HG03060 (cell line): ENCODE data around the gene HOGA1.
"Not testable (repeated sequence)": the region's sequence is repeated elsewhere in the genome, so short reads cannot be mapped to it uniquely, and the experiment has no call there.

Experiments used
- ATAC-seq: cut with Tn5 transposase; IDR thresholded peaks from one replicate; pipeline ENCODE4 v1.9.1; 2021; ENCODE audit warnings: low read depth, moderate number of reproducible peaks; ENCODE audit not compliant: unreplicated experiment

The HOGA1 gene

GRCh38 chr10:97553575-97554031, 30.6 kb upstream of the HOGA1 start:
- ATAC-seq: no peak

- not testable (repeated sequence) for ATAC-seq
Measured at GRCh38 chr10:97554336-97554735, 29.9 kb upstream of the HOGA1 start.

- ATAC-seq: not testable (repeated sequence)
Measured at GRCh38 chr10:97555541-97555940, 28.6 kb upstream of the HOGA1 start.

GRCh38 chr10:97560731-97561381, 23.3 kb upstream of the HOGA1 start:
- ATAC-seq: not testable (repeated sequence)

GRCh38 chr10:97561386-97562077, 22.7 kb upstream of the HOGA1 start:
- not testable (repeated sequence) for ATAC-seq

- not testable (repeated sequence) for ATAC-seq
Measured at GRCh38 chr10:97562329-97562728, 21.9 kb upstream of the HOGA1 start.

GRCh38 chr10:97563337-97563736, 20.9 kb upstream of the HOGA1 start:
- no peak for ATAC-seq

GRCh38 chr10:97564776-97565175, 19.4 kb upstream of the HOGA1 start:
- ATAC-seq: no peak

- no peak for ATAC-seq
Measured at GRCh38 chr10:97566336-97566996, 17.7 kb upstream of the HOGA1 start.

GRCh38 chr10:97567891-97568290, 16.3 kb upstream of the HOGA1 start:
- no peak for ATAC-seq

GRCh38 chr10:97570146-97570788, 13.9 kb upstream of the HOGA1 start:
- no peak for ATAC-seq

GRCh38 chr10:97570789-97571471, 13.3 kb upstream of the HOGA1 start:
- no peak for ATAC-seq

GRCh38 chr10:97571622-97572021, 12.6 kb upstream of the HOGA1 start:
- ATAC-seq: no peak

- no peak for ATAC-seq
Measured at GRCh38 chr10:97572214-97572989, 11.8 kb upstream of the HOGA1 start, which contains the start of gene ANKRD2. ANKRD2 (plus strand) TSS chr10:97572779; CDS start chr10:97572789, 10 bp downstream.

- ATAC-seq: no peak
Measured at GRCh38 chr10:97573021-97573420, 11.2 kb upstream of the HOGA1 start.

GRCh38 chr10:97573672-97574071, 10.5 kb upstream of the HOGA1 start:
- ATAC-seq: no peak

- ATAC-seq: no peak
Measured at GRCh38 chr10:97574374-97575126, 9.6 kb upstream of the HOGA1 start.

GRCh38 chr10:97575127-97575668, 9.0 kb upstream of the HOGA1 start:
- ATAC-seq: no peak

- ATAC-seq: not testable (repeated sequence)
Measured at GRCh38 chr10:97576487-97576886, 7.7 kb upstream of the HOGA1 start.
